HEK293 (cell line): ENCODE data around the gene GRHL3.

Experiments used
- CTCF ChIA-PET: fragments of 350-600 bp; formaldehyde crosslinking; extraction: SDS; loops from one replicate; lab custom pipeline; 2021; ENCODE audit warnings: antibody characterized with exemption; lab: Yijun Ruan, JAX
- POLR2A ChIA-PET: fragments of 300-600 bp; formaldehyde crosslinking; extraction: SDS; loops from one replicate; lab custom pipeline; 2020; ENCODE audit warnings: antibody characterized with exemption, inconsistent platforms; lab: Yijun Ruan, JAX
- H3K27ac ChIP-seq: fragments of 200-500 bp; sonication (Bioruptor generic); 2 replicates; pipeline ENCODE4 v1.5.1; 2014; ENCODE audit warnings: low read depth, low read length, control low read depth, inconsistent platforms; ENCODE audit errors: extremely low read depth
- H3K36me3 ChIP-seq, 2 experiments: fragments of 200-500 bp in 1 of 2; sonication (Bioruptor generic) in 1 of 2; 1 replicate in 1 of 2; 2 replicates in 1 of 2; pipeline ENCODE4 v1.5.1; 2014 to 2017; ENCODE audit warnings: inconsistent platforms in 2 of 2, low read length in 2 of 2; ENCODE audit not compliant: control insufficient read depth in 2 of 2, insufficient read depth in 1 of 2
- H3K4me1 ChIP-seq: fragments of 200-500 bp; sonication (Bioruptor generic); 2 replicates; pipeline ENCODE4 v1.5.1; 2014; ENCODE audit warnings: mild to moderate bottlenecking, low read length, inconsistent platforms; ENCODE audit not compliant: control insufficient read depth, insufficient read depth
- H3K4me3 ChIP-seq: 2 replicates; pipeline ENCODE4 v1.5.1; 2011; ENCODE audit warnings: low read depth, mild to moderate bottlenecking, control low read depth, low read length, moderate library complexity
- H3K9me3 ChIP-seq: fragments of 200-500 bp; sonication (Bioruptor generic); 2 replicates; pipeline ENCODE4 v1.5.1; 2014; ENCODE audit warnings: low read depth, low read length, inconsistent platforms; ENCODE audit not compliant: control insufficient read depth, insufficient read depth
- HOXD13 ChIP-seq: sonication (generic); formaldehyde crosslinking; IDR thresholded peaks from 2 replicates; pipeline ENCODE4 v1.8.0; 2022; ENCODE audit warnings: missing genetic modification reagents, borderline replicate concordance
- OSR2 ChIP-seq: fragments of 450-650 bp; formaldehyde crosslinking; IDR thresholded peaks from 2 replicates; pipeline ENCODE4 v1.5.1; 2016; ENCODE audit warnings: missing biosample characterization, missing genetic modification characterization
- RBAK ChIP-seq: fragments of 450-650 bp; formaldehyde crosslinking; IDR thresholded peaks from 2 replicates; pipeline ENCODE4 v1.5.1; 2016; ENCODE audit warnings: missing biosample characterization, missing genetic modification characterization
- SP2 ChIP-seq: fragments of 450-650 bp; formaldehyde crosslinking; IDR thresholded peaks from 2 replicates; pipeline ENCODE4 v1.5.1; 2016; ENCODE audit warnings: missing biosample characterization, missing genetic modification characterization
- TRIM28 ChIP-seq: IDR thresholded peaks from 2 replicates; pipeline ENCODE4 v1.6.1; 2011; ENCODE audit warnings: low read length, control low read depth, borderline replicate concordance
- ZIC2 ChIP-seq: fragments of 450-650 bp; formaldehyde crosslinking; IDR thresholded peaks from 2 replicates; pipeline ENCODE4 v1.5.1; 2016; ENCODE audit warnings: missing biosample characterization, missing genetic modification characterization
- ZNF138 ChIP-seq: fragments of 450-650 bp; formaldehyde crosslinking; IDR thresholded peaks from 2 replicates; pipeline ENCODE4 v1.5.1; 2016; ENCODE audit warnings: missing biosample characterization, missing genetic modification characterization, borderline replicate concordance
- ZNF140 ChIP-seq: fragments of 450-650 bp; formaldehyde crosslinking; IDR thresholded peaks from 2 replicates; pipeline ENCODE4 v1.5.1; 2016; ENCODE audit warnings: missing biosample characterization, missing genetic modification characterization
- ZNF155 ChIP-seq: fragments of 450-650 bp; formaldehyde crosslinking; IDR thresholded peaks from 2 replicates; pipeline ENCODE4 v1.5.1; 2016; ENCODE audit warnings: missing biosample characterization, missing genetic modification characterization
- ZNF2 ChIP-seq: fragments of 450-650 bp; formaldehyde crosslinking; IDR thresholded peaks from 2 replicates; pipeline ENCODE4 v1.5.1; 2016; ENCODE audit warnings: missing biosample characterization, missing genetic modification characterization
- ZNF223 ChIP-seq: fragments of 450-650 bp; formaldehyde crosslinking; IDR thresholded peaks from 2 replicates; pipeline ENCODE4 v1.5.1; 2016; ENCODE audit warnings: missing biosample characterization, missing genetic modification characterization
- ZNF23 ChIP-seq: fragments of 450-650 bp; formaldehyde crosslinking; IDR thresholded peaks from 2 replicates; pipeline ENCODE4 v1.5.1; 2016; ENCODE audit warnings: missing biosample characterization, missing genetic modification characterization, borderline replicate concordance
- ZNF248 ChIP-seq: fragments of 450-650 bp; formaldehyde crosslinking; IDR thresholded peaks from 2 replicates; pipeline ENCODE4 v1.5.1; 2017; ENCODE audit warnings: missing biosample characterization, missing genetic modification characterization
- ZNF354C ChIP-seq: fragments of 450-650 bp; formaldehyde crosslinking; IDR thresholded peaks from 2 replicates; pipeline ENCODE4 v1.5.1; 2016; ENCODE audit warnings: missing biosample characterization, missing genetic modification characterization, low read depth, borderline replicate concordance
- ZNF521 ChIP-seq: fragments of 450-650 bp; formaldehyde crosslinking; IDR thresholded peaks from 2 replicates; pipeline ENCODE4 v1.5.1; 2017; ENCODE audit warnings: missing biosample characterization, mild to moderate bottlenecking, missing genetic modification characterization
- ZNF548 ChIP-seq: fragments of 450-650 bp; formaldehyde crosslinking; IDR thresholded peaks from 2 replicates; pipeline ENCODE4 v1.5.1; 2016; ENCODE audit warnings: missing biosample characterization, missing genetic modification characterization
- ZNF555 ChIP-seq: fragments of 450-650 bp; formaldehyde crosslinking; conservative IDR thresholded peaks from 2 replicates; pipeline ENCODE4 v1.5.1; 2017; ENCODE audit warnings: missing biosample characterization, mild to moderate bottlenecking, missing genetic modification characterization, inconsistent platforms
- ZNF571 ChIP-seq: fragments of 450-650 bp; formaldehyde crosslinking; IDR thresholded peaks from 2 replicates; pipeline ENCODE4 v1.5.0; 2017; ENCODE audit warnings: missing biosample characterization, missing genetic modification characterization
- ZNF626 ChIP-seq: fragments of 450-650 bp; sonication (Bioruptor Pico); formaldehyde crosslinking; IDR thresholded peaks from 2 replicates; pipeline ENCODE4 v1.5.1; 2018; ENCODE audit warnings: missing biosample characterization, missing genetic modification characterization, inconsistent platforms
- ZNF629 ChIP-seq: fragments of 450-650 bp; formaldehyde crosslinking; IDR thresholded peaks from 2 replicates; pipeline ENCODE4 v1.5.1; 2017; ENCODE audit warnings: missing biosample characterization, missing genetic modification characterization
- ZNF658 ChIP-seq: fragments of 450-650 bp; formaldehyde crosslinking; IDR thresholded peaks from 2 replicates; pipeline ENCODE4; 2016; ENCODE audit warnings: missing biosample characterization, missing genetic modification characterization
- ZNF670 ChIP-seq: fragments of 450-650 bp; formaldehyde crosslinking; IDR thresholded peaks from 2 replicates; pipeline ENCODE4 v1.5.1; 2016; ENCODE audit warnings: missing biosample characterization, missing genetic modification characterization, low read depth
- ZNF768 ChIP-seq: fragments of 450-650 bp; formaldehyde crosslinking; IDR thresholded peaks from 2 replicates; pipeline ENCODE4 v1.5.1; 2018; ENCODE audit warnings: missing biosample characterization, mild to moderate bottlenecking, missing genetic modification characterization
- TF ChIP-seq, protein P1 (sequence below): fragments of 450-650 bp; formaldehyde crosslinking; IDR thresholded peaks from 2 replicates; pipeline ENCODE4 v1.5.1; 2016; ENCODE audit warnings: missing biosample characterization, missing genetic modification characterization
- TF ChIP-seq, protein P2 (sequence below): fragments of 450-650 bp; formaldehyde crosslinking; IDR thresholded peaks from 2 replicates; pipeline ENCODE4 v1.5.1; 2016; ENCODE audit warnings: missing biosample characterization, missing genetic modification characterization
- TF ChIP-seq, protein P3 (sequence below): fragments of 450-650 bp; formaldehyde crosslinking; IDR thresholded peaks from 2 replicates; pipeline ENCODE4 v1.5.1; 2016; ENCODE audit warnings: missing biosample characterization, missing genetic modification characterization
- TF ChIP-seq, protein P4 (sequence below): fragments of 450-650 bp; formaldehyde crosslinking; IDR thresholded peaks from 2 replicates; pipeline ENCODE4 v1.5.1; 2016; ENCODE audit warnings: missing biosample characterization, missing genetic modification characterization
- TF ChIP-seq, protein P5 (sequence below): fragments of 450-650 bp; formaldehyde crosslinking; IDR thresholded peaks from 2 replicates; pipeline ENCODE4 v1.5.1; 2016; ENCODE audit warnings: missing biosample characterization, missing genetic modification characterization
- TF ChIP-seq, protein P6 (sequence below): fragments of 450-650 bp; formaldehyde crosslinking; IDR thresholded peaks from 2 replicates; pipeline ENCODE4 v1.5.1; 2017; ENCODE audit warnings: missing biosample characterization, missing genetic modification characterization

Gene GRHL3

DNA sequence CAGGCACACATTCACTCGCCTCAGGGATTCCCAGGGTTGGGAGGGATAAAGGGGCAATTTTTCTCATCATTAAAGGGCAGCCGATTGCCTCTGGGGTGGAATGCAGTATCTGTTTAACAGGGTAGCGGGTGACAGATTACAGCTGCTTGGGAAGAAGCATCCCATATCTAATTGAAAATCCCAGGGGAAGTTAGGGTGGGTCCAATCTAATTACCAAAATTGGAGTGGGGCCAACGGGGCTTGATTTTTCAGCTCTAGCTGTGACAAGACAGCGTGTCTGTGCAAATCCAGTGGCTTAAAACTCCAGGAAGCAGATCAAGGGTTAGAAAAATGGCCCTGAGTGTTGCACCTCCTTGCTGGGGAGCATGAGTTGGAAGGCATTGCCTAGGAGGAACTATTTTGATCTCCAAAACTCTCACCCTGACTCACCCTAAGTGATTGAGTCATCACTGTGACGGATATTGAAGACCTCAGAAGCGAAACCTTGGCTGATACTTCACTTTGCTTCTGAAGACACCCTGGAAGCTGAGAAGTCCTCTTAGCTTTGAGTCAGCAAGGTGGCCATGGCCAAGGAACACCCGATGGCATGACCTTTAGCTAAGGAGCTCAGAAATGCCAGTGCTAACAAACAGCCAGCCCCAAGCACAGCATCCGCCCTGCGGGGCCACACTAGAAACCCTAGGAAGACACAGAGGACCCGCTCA is 46.0 kb downstream of the GRHL3 start:
- Histone ChIP-seq H3K36me3 (peaks cover 3 to 46% of the 10 kb centered on the region in 2 experiments; a peak in 2 of 3 replicates), H3K9me3 (no peaks in the 10 kb centered on the region), H3K27ac (no peak overlapping the region), H3K4me1 (no peaks in the 10 kb centered on the region), H3K4me3 (no peak overlapping the region)
- POLR2A ChIA-PET, result interaction anchor here (2.8 kb wide), 1 partner anchor 43 kb away, joined by 10 read pairs; no protein-coding TSS in a partner anchor
- CTCF ChIA-PET, result interaction anchor here (1.5 to 5.1 kb wide), 2 partner anchors 21 to 26 kb away, joined by 5 to 23 read pairs; no protein-coding TSS in a partner anchor
- TF ChIP-seq ZNF521 (tag by site-specific recombination) (no peak), TRIM28 (no peak), HOXD13 (CRISPR knock-in tag) (no peak), ZNF626 (tag by site-specific recombination) (no peak), ZNF555 (tag by site-specific recombination) (no peak), ZNF571 (tag by site-specific recombination) (no peak), ZNF354C (tag by site-specific recombination) (no peak), ZNF629 (tag by site-specific recombination) (peak; percentile 83), ZNF2 (tag by site-specific recombination) (no peak), ZNF658 (tag by site-specific recombination) (no peak), ZNF140 (no peak), OSR2 (peak; percentile 36; the same call in 1 of the 2 replicates), ZNF548 (tag by site-specific recombination) (no peak), ZNF768 (tag by site-specific recombination) (no peak), ZNF138 (tag by site-specific recombination) (no peak), ZIC2 (peak; percentile 76), RBAK (tag by site-specific recombination) (no peak), ZNF155 (no peak), ZNF670 (tag by site-specific recombination) (no peak), ZNF223 (no peak), ZNF248 (tag by site-specific recombination) (no peak), SP2 (no peak), ZNF23 (tag by site-specific recombination) (no peak)
- TF ChIP-seq, protein P1, sequence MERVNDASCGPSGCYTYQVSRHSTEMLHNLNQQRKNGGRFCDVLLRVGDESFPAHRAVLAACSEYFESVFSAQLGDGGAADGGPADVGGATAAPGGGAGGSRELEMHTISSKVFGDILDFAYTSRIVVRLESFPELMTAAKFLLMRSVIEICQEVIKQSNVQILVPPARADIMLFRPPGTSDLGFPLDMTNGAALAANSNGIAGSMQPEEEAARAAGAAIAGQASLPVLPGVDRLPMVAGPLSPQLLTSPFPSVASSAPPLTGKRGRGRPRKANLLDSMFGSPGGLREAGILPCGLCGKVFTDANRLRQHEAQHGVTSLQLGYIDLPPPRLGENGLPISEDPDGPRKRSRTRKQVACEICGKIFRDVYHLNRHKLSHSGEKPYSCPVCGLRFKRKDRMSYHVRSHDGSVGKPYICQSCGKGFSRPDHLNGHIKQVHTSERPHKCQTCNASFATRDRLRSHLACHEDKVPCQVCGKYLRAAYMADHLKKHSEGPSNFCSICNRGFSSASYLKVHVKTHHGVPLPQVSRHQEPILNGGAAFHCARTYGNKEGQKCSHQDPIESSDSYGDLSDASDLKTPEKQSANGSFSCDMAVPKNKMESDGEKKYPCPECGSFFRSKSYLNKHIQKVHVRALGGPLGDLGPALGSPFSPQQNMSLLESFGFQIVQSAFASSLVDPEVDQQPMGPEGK (tag by site-specific recombination), result no peak
- TF ChIP-seq, protein P2, sequence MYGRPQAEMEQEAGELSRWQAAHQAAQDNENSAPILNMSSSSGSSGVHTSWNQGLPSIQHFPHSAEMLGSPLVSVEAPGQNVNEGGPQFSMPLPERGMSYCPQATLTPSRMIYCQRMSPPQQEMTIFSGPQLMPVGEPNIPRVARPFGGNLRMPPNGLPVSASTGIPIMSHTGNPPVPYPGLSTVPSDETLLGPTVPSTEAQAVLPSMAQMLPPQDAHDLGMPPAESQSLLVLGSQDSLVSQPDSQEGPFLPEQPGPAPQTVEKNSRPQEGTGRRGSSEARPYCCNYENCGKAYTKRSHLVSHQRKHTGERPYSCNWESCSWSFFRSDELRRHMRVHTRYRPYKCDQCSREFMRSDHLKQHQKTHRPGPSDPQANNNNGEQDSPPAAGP (tag by site-specific recombination), result 0 out of 2 replicates have a peak, but pooled peaks have one; percentile 30
- TF ChIP-seq, protein P3, sequence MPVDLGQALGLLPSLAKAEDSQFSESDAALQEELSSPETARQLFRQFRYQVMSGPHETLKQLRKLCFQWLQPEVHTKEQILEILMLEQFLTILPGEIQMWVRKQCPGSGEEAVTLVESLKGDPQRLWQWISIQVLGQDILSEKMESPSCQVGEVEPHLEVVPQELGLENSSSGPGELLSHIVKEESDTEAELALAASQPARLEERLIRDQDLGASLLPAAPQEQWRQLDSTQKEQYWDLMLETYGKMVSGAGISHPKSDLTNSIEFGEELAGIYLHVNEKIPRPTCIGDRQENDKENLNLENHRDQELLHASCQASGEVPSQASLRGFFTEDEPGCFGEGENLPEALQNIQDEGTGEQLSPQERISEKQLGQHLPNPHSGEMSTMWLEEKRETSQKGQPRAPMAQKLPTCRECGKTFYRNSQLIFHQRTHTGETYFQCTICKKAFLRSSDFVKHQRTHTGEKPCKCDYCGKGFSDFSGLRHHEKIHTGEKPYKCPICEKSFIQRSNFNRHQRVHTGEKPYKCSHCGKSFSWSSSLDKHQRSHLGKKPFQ (tag by site-specific recombination), result no peak
- TF ChIP-seq, protein P4, sequence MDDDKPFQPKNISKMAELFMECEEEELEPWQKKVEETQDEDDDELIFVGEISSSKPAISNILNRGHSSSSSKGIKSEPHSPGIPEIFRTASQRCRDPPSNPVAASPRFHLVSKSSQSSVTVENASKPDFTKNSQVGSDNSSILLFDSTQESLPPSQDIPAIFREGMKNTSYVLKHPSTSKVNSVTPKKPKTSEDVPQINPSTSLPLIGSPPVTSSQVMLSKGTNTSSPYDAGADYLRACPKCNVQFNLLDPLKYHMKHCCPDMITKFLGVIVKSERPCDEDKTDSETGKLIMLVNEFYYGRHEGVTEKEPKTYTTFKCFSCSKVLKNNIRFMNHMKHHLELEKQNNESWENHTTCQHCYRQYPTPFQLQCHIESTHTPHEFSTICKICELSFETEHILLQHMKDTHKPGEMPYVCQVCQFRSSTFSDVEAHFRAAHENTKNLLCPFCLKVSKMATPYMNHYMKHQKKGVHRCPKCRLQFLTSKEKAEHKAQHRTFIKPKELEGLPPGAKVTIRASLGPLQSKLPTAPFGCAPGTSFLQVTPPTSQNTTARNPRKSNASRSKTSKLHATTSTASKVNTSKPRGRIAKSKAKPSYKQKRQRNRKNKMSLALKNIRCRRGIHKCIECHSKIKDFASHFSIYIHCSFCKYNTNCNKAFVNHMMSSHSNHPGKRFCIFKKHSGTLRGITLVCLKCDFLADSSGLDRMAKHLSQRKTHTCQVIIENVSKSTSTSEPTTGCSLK, result no peak
- TF ChIP-seq, protein P5, sequence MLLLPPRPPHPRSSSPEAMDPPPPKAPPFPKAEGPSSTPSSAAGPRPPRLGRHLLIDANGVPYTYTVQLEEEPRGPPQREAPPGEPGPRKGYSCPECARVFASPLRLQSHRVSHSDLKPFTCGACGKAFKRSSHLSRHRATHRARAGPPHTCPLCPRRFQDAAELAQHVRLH (tag by site-specific recombination), result no peak
- TF ChIP-seq, protein P6, sequence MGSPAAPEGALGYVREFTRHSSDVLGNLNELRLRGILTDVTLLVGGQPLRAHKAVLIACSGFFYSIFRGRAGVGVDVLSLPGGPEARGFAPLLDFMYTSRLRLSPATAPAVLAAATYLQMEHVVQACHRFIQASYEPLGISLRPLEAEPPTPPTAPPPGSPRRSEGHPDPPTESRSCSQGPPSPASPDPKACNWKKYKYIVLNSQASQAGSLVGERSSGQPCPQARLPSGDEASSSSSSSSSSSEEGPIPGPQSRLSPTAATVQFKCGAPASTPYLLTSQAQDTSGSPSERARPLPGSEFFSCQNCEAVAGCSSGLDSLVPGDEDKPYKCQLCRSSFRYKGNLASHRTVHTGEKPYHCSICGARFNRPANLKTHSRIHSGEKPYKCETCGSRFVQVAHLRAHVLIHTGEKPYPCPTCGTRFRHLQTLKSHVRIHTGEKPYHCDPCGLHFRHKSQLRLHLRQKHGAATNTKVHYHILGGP (tag by site-specific recombination), result no peak
